GOT3 (cell line): ENCODE data around the gene TTC27.
"Not testable (repeated sequence)": the region's sequence is repeated elsewhere in the genome, so short reads cannot be mapped to it uniquely, and the experiment has no call there.

Experiments
- DNase-seq: peaks from one replicate; lab custom pipeline; 2025; ENCODE audit warnings: mixed read lengths; lab: John Stamatoyannopoulos, UW

Gene TTC27

DNA sequence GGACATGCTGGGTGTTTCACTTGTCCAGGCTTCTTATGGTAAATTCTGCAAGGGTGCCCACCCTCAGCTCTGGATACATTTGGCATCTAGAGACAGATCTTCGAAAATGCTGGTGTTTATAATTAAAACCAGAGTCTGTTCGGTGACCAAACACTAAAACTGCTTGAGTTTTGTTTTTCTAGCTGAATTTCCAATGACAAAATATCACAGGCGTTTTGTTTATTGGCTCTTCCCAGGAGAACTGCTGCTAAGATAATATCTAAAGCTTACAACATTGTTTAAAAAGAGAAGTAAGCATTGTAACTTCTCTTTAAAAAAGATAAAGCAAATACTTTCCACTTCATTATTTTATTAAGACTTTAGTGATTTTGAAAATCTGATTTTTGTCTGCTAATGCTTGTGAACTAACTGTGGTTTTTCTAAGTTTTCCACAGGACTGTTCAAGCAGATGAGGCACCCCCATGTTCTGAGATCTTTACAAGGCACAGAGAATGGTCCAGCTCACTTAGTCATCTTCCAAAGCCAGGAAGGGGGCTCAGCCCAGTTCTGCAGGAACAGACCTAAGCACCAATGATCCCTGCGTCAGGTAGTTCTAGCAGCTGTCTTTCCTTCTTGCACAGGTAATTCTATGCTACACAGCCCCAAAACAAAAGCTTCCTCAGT is 224.1 kb downstream of the TTC27 start:
- no peak for DNase-seq

DNA sequence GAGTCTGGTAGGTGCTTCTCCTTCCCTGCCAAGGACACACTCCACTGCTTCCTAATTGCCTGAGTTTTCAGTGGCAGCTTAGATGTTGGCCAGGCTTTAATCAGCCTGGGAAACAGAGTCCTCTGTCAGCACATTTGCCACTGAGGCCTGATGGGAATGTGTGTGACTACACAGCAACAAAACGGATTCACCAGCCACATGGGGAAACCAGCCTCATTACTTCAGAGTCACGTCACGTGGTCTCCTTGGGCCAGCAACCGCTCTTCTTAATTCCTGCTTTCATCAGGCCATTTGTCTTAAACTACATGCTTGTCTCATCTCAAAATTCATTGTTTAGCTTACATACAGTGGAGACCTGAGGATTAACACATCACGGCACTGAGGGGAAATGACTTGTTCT is 225.0 kb downstream of the TTC27 start:
- no peak for DNase-seq

DNA sequence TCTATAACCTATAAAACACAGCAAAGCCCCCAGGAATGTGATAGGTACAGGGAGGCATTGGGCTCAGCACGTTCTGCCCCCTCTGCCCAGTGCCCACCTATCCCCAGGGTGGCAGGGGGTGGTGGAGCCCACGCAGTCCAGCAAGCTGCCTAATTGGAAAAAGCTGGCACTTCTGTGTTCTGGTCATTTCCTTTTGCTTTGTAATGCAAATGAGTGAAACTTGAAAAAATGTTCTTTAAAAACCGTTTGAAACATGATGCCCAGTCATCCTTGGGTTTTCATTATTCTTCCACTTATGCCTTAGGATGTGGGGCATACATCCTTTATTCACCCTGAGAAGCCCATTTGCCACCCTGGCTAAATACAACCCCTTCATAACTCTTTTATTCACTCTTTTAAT is 229.0 kb downstream of the TTC27 start:
- DNase-seq, result no peak

DNA sequence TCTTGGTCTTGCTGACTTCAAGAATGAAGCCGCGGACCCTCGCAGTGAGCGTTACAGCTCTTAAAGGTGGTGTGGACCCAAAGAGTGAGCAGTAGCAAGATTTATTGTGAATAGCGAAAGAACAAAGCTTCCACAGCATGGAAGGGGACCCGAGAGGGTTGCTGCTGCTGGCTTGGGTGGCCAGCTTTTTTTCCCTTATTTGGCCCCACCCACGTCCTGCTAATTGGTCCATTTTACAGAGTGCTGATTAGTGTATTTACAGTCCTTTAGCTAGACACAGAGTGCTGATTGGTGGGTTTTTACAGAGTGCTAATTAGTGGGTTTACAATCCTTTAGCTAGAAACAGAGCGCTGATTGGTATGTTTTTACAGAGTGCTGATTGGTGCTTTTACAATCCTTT is 230.9 kb downstream of the TTC27 start:
- DNase-seq, result no peak

DNA sequence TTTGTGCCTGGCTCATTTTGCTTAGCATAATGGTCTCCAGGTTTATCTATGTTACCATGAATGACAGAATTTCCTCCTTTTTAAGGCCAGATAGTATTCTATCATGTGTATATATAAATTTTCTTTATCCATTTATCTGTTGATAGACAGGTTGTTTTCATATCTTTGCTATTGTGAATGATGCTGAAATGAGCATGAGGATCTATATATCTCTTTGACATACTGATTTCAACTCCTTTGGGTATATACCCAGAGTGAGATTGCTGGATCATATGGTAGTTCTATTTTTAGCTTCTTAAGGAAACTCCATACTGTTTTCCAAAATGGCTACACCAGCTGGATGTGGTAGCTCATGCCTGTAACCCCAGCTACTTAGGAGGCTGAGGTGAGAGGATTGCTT is 232.5 kb downstream of the TTC27 start:
- no peak for DNase-seq

DNA sequence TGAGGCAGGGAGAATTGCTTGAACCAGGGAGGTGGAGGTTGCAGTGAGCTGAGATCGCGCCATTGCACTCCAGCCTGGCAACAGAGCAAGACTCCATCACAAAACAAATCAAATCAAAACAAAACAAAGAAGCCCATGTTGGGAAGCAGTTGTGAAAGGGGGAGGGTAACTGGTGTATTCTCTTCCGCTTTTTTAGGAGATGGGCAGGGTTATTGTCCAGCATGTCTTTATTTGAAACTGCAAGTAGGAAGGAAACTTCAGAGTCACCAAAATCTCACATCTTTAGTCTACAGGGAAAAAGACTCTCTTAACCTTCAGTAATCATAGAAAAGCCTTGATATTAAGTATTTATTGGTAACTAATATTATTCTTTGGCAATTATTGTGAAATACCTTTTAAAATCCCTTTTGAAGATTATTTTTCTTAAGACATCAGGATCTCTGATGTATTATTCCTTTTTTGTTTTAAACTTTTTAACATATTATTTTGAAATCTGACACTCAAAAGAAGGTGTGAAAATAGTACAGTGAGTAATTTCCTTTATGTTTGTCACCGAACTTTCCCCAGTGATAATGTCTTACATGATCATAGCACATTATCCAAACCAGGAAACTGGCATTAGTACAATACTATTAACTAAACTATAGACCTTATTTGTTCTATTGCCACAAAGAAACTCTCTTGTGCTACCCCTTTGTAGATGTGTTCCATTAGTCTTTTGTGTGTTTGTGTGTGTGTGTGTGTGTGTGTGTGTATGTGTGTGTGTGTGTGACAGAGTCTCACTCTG is 234.6 kb downstream of the TTC27 start:
- DNase-seq, result no peak

DNA sequence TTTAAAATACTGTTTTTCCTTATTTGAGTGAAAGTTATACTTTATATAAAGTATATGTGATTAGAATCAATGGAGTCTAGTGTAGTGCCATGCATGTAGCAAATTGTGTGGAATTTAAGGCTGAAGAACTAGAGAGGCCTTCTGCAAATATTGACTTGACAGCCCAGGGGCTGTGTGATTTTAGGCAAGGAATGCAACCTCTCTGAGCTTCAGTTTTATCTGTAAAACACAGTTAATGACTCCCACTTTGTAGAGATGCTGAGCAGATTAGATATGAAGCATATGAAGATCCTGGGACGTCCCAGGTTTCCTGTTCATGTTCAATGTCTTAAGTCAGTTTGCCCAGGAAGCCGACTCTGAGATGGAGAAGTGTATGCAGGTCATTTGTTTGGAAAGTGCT is 235.5 kb downstream of the TTC27 start:
- DNase-seq, result no peak

DNA sequence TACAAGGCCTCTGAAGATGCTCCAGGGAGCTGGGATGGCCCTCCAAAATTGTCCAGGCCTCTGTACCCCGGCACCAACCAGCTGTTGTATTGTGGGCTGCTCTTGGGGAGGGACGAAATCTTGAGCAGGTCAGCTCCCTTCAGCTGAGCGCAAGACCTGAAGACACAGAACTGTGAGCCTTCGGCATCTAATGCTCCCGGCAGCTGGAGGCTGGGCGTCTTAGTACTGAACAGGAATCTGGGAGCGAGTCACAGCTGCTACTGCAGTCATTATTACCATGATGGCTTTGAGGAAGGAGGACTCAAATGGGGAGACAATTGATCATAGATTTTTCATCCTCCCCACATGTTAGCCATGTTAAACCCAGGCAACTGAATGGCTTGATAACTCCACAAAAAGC is 236.0 kb downstream of the TTC27 start:
- no peak for DNase-seq

DNA sequence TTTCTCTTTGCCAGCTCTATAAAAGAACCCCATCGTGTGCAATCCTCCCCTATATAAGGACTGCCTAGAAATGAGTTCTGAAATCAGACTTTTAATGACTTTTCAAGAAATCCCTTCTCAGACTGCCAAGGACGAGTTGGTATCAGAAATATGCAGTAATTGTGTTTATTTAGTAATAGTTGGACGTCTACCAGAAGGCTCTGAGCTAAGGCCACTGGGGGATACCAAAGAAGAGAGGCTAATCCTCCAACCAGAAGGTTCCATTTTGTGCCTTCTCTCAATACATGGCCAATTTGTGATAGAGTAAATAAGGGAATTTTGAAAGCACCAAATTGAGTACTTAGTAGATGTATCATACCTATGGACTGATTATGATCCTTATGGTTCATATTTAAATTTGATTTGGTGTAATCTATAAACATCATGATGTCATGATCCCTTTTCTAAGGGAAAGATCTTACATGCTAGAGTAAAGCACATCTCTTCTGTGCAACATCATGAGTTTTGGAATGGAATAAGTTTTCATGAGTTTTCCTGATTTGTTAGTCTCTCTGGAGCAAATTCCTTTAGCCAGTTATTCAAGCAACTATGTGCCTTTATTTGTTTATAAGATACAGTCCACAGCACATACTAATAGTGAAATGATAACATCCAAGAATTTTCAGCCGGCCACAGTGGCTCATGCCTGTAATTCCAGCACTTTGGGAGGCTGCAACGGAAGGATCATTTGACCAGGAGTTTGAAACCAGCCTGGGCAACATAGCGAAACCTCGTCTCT is 236.7 kb downstream of the TTC27 start:
- DNase-seq, result no peak

DNA sequence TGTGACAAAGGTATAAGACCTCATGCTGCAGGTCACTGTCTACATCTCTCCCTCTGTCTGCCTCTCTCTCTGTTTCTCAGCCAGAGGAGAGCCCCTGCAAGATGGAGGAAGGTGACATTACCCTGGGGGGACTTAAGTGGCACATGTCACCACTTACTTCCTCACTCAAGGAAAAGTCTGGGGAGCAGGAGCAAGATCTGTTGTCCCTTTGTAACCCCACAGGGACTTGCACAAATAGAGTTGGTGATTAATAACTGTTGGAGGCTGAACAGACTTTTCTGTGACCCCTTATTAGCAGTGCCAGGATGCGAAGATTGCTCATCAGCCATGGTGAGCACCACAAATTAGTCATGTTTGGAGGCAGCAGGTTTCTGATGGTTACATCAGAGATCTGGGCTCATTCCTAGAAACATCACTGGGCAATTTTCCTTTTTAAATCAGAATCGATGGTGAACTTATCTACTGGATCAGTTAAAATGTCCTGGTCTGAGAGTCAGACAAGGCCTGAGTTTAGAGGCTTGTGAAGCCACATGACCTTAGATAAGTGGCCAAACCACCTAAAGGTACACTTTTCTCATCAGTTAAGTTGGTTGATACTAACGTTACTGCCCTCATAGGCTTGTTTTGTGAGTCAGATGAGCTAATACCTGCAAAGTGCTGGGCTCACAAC is 237.7 kb downstream of the TTC27 start:
- DNase-seq, result peak; percentile 24

DNA sequence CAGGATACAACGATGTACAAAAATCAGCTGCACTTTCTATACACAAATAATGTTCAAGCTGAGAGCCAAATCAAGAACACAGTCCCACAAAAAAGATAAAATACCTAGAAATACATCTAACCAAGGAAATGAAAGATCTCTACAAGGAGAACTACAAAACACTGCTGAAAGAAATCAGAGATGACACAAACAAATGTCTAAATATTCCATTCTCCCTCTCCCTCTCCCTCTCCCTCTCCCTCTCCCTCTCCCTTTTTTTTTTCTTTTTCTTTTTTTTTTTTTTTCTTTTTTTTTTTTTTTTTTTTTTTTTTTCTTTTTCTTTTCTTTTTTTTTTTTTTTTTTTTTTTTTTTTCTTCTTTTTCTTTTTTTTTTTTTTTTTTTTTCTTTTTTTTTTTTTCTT is 238.6 kb downstream of the TTC27 start:
- DNase-seq, result not testable (repeated sequence)
